B cell (primary cell): Measurements from ENCODE around the gene ADGRL2.

Experiments
- EZH2 ChIP-seq: IDR thresholded peaks from 2 replicates; pipeline ENCODE4 v1.6.1; 2012; ENCODE audit warnings: borderline replicate concordance, low read depth, mild to moderate bottlenecking, moderate library complexity, low read length; ENCODE audit not compliant: insufficient read depth, poor library complexity, severe bottlenecking
- TF ChIP-seq, protein P1 (sequence below): fragments of 200-600 bp; IDR thresholded peaks from one replicate; pipeline ENCODE4 v1.8.0; 2022; ENCODE audit warnings: antibody characterized with exemption, mild to moderate bottlenecking

DNA sequence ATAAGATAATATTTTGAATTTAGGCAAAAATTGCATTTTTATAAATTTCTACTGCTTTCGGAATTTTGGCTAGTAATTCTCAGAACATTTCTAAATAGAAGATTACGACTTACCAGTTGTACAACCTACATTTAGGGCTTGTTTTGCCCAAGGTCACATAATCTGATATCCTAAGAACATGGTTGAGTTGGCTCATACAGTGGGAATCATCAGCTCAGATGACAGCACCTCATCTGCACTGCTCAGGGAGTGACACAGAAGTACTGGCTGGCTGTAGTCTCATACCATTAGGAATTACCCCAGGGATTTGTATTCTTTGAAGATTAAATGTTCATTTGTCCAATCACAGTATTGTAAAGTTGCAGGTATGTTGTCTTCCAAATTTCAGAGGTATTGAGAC is 217.6 kb downstream of the ADGRL2 start:
- TF ChIP-seq, protein P1, sequence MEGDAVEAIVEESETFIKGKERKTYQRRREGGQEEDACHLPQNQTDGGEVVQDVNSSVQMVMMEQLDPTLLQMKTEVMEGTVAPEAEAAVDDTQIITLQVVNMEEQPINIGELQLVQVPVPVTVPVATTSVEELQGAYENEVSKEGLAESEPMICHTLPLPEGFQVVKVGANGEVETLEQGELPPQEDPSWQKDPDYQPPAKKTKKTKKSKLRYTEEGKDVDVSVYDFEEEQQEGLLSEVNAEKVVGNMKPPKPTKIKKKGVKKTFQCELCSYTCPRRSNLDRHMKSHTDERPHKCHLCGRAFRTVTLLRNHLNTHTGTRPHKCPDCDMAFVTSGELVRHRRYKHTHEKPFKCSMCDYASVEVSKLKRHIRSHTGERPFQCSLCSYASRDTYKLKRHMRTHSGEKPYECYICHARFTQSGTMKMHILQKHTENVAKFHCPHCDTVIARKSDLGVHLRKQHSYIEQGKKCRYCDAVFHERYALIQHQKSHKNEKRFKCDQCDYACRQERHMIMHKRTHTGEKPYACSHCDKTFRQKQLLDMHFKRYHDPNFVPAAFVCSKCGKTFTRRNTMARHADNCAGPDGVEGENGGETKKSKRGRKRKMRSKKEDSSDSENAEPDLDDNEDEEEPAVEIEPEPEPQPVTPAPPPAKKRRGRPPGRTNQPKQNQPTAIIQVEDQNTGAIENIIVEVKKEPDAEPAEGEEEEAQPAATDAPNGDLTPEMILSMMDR: no peak
- no peak for TF ChIP-seq EZH2
